Kidney (tissue), 14 donors: ENCODE results near the gene KIF6. TPM values are rescaled to one million over a fixed set of nuclear protein-coding genes. Genes with fewer than 3 reads are reported as not detected.

Experiments used
- DNase-seq, 5 donors: peaks; one replicate each; pipeline ENCODE4 v3.0.0-alpha.2; 2013 to 2020
- FAIRE-seq: peaks from 2 replicates; lab custom pipeline; 2012; peaks lifted over from hg19 to GRCh38; lab: Jason Lieb, UNC
- H3K27ac ChIP-seq, 2 donors: one replicate each; pipeline ENCODE4 v1.7.0; 2013; ENCODE audit warnings: low read depth in 2 of 2, low read length in 2 of 2, inconsistent platforms in 1 of 2
- H3K27me3 ChIP-seq: one replicate; pipeline ENCODE4 v1.7.1; 2013; ENCODE audit warnings: low read length, inconsistent platforms; ENCODE audit not compliant: control insufficient read depth, insufficient read depth
- H3K36me3 ChIP-seq, 3 donors: one replicate each; pipeline versions ENCODE4 v1.7.0 to v1.7.1; 2013; ENCODE audit warnings: low read length in 3 of 3, control low read depth in 1 of 3, inconsistent platforms in 1 of 3; ENCODE audit not compliant: insufficient read depth in 3 of 3, control insufficient read depth in 2 of 3
- H3K4me1 ChIP-seq, 3 donors: one replicate each; pipeline versions ENCODE4 v1.7.0 to v1.7.1; 2013; ENCODE audit warnings: low read length in 3 of 3, inconsistent platforms in 1 of 3, low read depth in 1 of 3; ENCODE audit not compliant: control insufficient read depth in 2 of 3, insufficient read depth in 2 of 3
- H3K4me3 ChIP-seq, 3 donors: one replicate each; pipeline versions ENCODE4 v1.7.0 to v1.8.1; 2013; ENCODE audit warnings: low read length in 3 of 3, control low read depth in 1 of 3, inconsistent platforms in 1 of 3
- H3K9ac ChIP-seq, 3 donors: one replicate each; pipeline versions ENCODE4 v1.7.0 to v1.7.1; 2013; ENCODE audit warnings: low read length in 3 of 3, control low read depth in 1 of 3, inconsistent platforms in 1 of 3
- H3K9me3 ChIP-seq, 3 donors: one replicate each; pipeline versions ENCODE4 v1.7.0 to v1.7.1; 2013; ENCODE audit warnings: low read length in 3 of 3, control low read depth in 1 of 3, inconsistent platforms in 1 of 3; ENCODE audit not compliant: control insufficient read depth in 2 of 3, insufficient read depth in 1 of 3
- intact Hi-C: fragments of 100-400 bp; cut with DNase I; formaldehyde crosslinking; loops from one replicate; pipeline ENCODE4 v1.11.1; 2022
- polyA plus RNA-seq: library from polyadenylated mRNA; stranded (reverse); fragments of 350-450 nt; fragmentation: Illumina TruSeq; extraction: RNeasy Lipid Tissue Mini Kit (QIAGEN cat#74804); gene quantifications from one replicate; pipeline ENCODE4 v1.2.3, GENCODE V29; 2014; ENCODE audit warnings: low read depth, low replicate concordance; ENCODE audit not compliant: insufficient read depth
- total RNA-seq: library from RNA; stranded (reverse); fragmentation: NEBNext Ultra II Directional; extraction: Animal tissue kit (Norgen Biotek cat#: 25700); gene quantifications from one replicate; pipeline ENCODE4 v1.2.1, GENCODE V29; 2021
- TF ChIP-seq, protein P1 (sequence below): IDR thresholded peaks from 3 replicates; pipeline ENCODE4 v1.5.1; 2012; ENCODE audit warnings: mild to moderate bottlenecking, moderate library complexity, borderline replicate concordance; ENCODE audit not compliant: insufficient read depth; ENCODE audit errors: extremely low read depth
- donor health status: control.
- donor health status: control.
- donor health status: control.
- donor health status: control.
- donor health status: control.
- donor health status: DM: yes; HTN: yes; CAD: no.
- donor health status: Normal renal cell carcinoma (clear cell type).

KIF6 gene
- total and polyA plus RNA-seq, 2 donors from 2014 or later: 1.7 to 2.9 TPM

DNA sequence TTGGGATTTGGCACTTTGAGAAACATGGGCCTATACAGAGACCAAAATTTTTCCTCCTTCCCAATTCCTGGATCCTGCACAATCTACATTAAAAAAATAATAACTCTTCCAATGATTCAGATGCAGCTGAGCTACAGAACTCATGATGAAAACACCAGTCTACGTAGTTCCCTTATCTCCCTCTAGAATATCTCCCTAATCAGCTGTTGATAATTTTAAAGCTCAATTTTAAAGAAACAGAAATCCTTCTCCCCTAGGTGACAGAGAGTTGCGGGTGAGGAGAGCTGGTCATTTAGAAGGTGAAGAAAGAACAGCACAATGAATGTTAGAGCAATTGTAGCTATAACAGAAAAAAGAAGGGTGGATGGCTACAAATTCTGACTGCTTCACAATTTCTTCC lies 227.1 kb downstream of the KIF6 start:
- no peaks in the 10 kb centered on the region for H3K36me3 ChIP-seq
- no peak overlapping the region for H3K9ac ChIP-seq
- H3K4me3 ChIP-seq: no peak overlapping the region
- DNase-seq (no peak), FAIRE-seq (no peak)
- TF ChIP-seq, protein P1, sequence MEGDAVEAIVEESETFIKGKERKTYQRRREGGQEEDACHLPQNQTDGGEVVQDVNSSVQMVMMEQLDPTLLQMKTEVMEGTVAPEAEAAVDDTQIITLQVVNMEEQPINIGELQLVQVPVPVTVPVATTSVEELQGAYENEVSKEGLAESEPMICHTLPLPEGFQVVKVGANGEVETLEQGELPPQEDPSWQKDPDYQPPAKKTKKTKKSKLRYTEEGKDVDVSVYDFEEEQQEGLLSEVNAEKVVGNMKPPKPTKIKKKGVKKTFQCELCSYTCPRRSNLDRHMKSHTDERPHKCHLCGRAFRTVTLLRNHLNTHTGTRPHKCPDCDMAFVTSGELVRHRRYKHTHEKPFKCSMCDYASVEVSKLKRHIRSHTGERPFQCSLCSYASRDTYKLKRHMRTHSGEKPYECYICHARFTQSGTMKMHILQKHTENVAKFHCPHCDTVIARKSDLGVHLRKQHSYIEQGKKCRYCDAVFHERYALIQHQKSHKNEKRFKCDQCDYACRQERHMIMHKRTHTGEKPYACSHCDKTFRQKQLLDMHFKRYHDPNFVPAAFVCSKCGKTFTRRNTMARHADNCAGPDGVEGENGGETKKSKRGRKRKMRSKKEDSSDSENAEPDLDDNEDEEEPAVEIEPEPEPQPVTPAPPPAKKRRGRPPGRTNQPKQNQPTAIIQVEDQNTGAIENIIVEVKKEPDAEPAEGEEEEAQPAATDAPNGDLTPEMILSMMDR: no peak
- H3K27ac ChIP-seq: no peak overlapping the region
- intact Hi-C loops: no loop called here
- H3K4me1 ChIP-seq: peaks cover 0 to 5% (median 3%) of the 10 kb centered on the region in 3 donors
- H3K9me3 ChIP-seq: peaks cover 0 to 14% (median 4%) of the 10 kb centered on the region in 3 donors
- H3K27me3 ChIP-seq: no peaks in the 10 kb centered on the region

DNA sequence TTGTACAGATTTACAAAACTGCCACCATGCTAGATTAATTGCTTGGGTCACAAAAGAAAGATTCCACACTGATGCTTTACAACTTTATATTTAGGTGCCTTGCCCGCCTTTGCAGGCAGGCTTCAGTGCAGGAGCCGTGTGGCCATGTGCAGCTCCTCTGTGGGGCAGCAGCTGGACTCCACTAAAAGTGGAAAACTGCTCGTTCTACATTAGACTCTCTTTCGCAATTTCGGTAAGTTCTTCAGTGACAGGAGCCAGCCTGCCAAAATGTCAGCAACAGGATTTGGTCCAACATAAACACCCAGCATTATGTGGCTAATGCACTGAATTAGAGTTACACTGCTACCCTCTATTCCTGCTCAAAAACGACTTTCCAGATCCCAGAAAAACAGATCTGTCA lies 228.3 kb downstream of the KIF6 start:
- Histone ChIP-seq H3K9ac (no peak overlapping the region), H3K4me1 (peaks cover 2 to 7% (median 3%) of the 10 kb centered on the region in 3 donors), H3K27ac (no peak overlapping the region), H3K27me3 (no peaks in the 10 kb centered on the region), H3K9me3 (peaks cover 0 to 5% (median 0%) of the 10 kb centered on the region in 3 donors), H3K4me3 (no peak overlapping the region), H3K36me3 (no peaks in the 10 kb centered on the region)
- FAIRE-seq: no peak
- intact Hi-C loops: no loop called here
- DNase-seq: peak; percentile 59 to 95 (median 85)
- TF ChIP-seq, protein P1: no peak

DNA sequence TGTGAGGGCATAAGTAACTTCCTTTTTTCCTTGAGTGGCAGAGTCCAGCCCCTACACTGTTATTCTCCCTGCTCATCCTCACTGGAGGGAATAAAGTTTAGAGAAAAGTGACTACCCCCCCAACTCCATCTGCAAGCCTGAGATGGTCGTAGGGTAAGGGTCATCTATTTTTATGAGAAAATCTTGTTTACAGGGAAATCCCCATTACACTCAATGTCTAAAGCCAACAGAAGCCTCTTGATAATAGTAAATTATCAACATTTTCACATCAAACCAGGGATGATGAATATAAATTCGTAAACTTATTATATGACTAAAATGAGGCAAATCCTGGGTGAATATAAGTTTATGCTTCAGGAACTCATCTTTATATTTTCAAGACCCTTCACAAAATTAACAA lies 228.8 kb downstream of the KIF6 start:
- TF ChIP-seq, protein P1: no peak
- peaks cover 0 to 1% (median 0%) of the 10 kb centered on the region in 3 donors for H3K9me3 ChIP-seq
- H3K27me3 ChIP-seq: no peaks in the 10 kb centered on the region
- no peak for FAIRE-seq
- no peak overlapping the region for H3K27ac ChIP-seq
- no peaks in the 10 kb centered on the region for H3K36me3 ChIP-seq
- H3K4me1 ChIP-seq: peaks cover 2 to 7% (median 3%) of the 10 kb centered on the region in 3 donors
- H3K9ac ChIP-seq: no peak overlapping the region
- H3K4me3 ChIP-seq: no peak overlapping the region
- DNase-seq: peak in 2 of 5 donors; percentile 58 to 65
- intact Hi-C loops: no loop called here

DNA sequence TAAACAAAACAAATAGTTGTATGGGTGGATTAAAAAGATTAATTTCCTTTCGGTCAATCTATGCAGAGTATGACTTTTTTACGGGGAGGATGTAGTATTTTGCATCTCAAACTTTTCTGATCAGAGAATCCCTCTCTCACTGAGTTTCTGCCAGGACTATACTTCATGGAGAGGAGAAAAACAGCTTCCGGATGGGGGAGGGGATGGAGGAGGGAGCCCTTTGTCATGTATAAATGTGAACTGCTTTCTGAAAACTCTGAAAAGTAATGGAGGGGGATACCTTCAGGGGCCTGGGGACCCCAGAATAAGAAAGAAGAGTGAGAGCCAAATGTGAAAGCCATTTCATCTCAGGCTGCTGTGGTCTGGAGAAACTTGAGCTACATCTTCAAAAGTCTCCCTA lies 229.6 kb downstream of the KIF6 start:
- intact Hi-C loops: no loop called here
- FAIRE-seq (no peak), DNase-seq (peak in 1 of 5 donors; percentile 61)
- H3K9me3 ChIP-seq: no peaks in the 10 kb centered on the region
- no peak overlapping the region for H3K4me3 ChIP-seq
- H3K27ac ChIP-seq: no peak overlapping the region
- no peak overlapping the region for H3K9ac ChIP-seq
- H3K27me3 ChIP-seq: no peaks in the 10 kb centered on the region
- TF ChIP-seq, protein P1: no peak
- no peaks in the 10 kb centered on the region for H3K36me3 ChIP-seq
- H3K4me1 ChIP-seq: peaks cover 2 to 7% (median 3%) of the 10 kb centered on the region in 3 donors
